Effector memory CD4-positive, alpha-beta T cell (primary cell): ENCODE results near the gene MED25.
"Not testable (repeated sequence)": the region's sequence is repeated elsewhere in the genome, so short reads cannot be mapped to it uniquely, and the experiment has no call there.

Experiments
- DNase-seq, 3 donors: peaks; one replicate each; pipeline ENCODE4 v3.0.0-alpha.2; 2020
- H3K27ac ChIP-seq: 2 replicates; pipeline ENCODE4 v1.7.0; 2013; ENCODE audit warnings: mild to moderate bottlenecking, low read length, moderate library complexity; ENCODE audit not compliant: insufficient read depth, poor library complexity, severe bottlenecking
- H3K27me3 ChIP-seq: replicated peaks from 2 replicates; pipeline ENCODE4 v1.7.0; 2013; ENCODE audit warnings: mild to moderate bottlenecking, low read length; ENCODE audit not compliant: insufficient read depth, control insufficient read depth, poor library complexity, severe bottlenecking
- H3K36me3 ChIP-seq: 2 replicates; pipeline ENCODE4 v1.7.0; 2013; ENCODE audit warnings: mild to moderate bottlenecking, low read length, moderate library complexity; ENCODE audit not compliant: control insufficient read depth, insufficient read depth
- H3K4me1 ChIP-seq: 2 replicates; pipeline ENCODE4 v1.7.0; 2013; ENCODE audit warnings: low read length, mild to moderate bottlenecking; ENCODE audit not compliant: control insufficient read depth, insufficient read depth, poor library complexity, severe bottlenecking
- H3K4me3 ChIP-seq: 2 replicates; pipeline ENCODE4 v1.7.0; 2013; ENCODE audit warnings: low read length, low read depth, mild to moderate bottlenecking; ENCODE audit not compliant: insufficient read depth, poor library complexity, severe bottlenecking
- H3K9me3 ChIP-seq: 2 replicates; pipeline ENCODE4 v1.7.0; 2013; ENCODE audit warnings: mild to moderate bottlenecking, low read length, moderate library complexity; ENCODE audit not compliant: control insufficient read depth

The MED25 gene

GRCh38 chr19:49812997-49813861 lies 4.9 kb upstream of the MED25 start, which contains the start of gene FUZ:
FUZ (minus strand) TSS chr19:49813292; CDS start chr19:49813106, 186 bp downstream.
- peak; percentile 90 to 93 (median 91) for DNase-seq
- H3K27ac ChIP-seq = peak within 1 kb of the TSS; percentile 96
- H3K9me3 ChIP-seq = no peaks in the 10 kb centered on the region
- H3K36me3 ChIP-seq = no peaks in the 10 kb centered on the region
- H3K4me1 ChIP-seq = peaks cover 14% of the 10 kb centered on the region
- no peaks in the 10 kb centered on the region for H3K27me3 ChIP-seq
- peak within 1 kb of the TSS; percentile 69 for H3K4me3 ChIP-seq

DNA sequence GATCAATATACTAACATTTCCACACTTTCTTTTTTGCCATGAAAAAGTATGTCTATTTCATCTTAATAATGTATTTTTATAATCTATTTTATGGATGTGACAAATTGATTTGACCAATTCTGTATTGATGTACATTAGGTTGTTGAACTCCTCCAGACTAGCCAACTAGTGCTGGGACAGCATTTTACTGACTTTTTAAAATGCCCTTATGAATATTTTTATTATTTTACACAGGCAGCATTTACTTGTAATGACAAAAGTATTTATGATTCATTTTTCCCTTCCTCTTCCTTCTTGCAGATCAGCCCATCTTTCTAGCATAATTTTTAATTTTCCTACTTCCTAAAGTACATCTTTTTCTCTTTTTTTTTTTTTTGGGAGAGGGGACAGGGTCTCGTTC lies 4.1 kb upstream of the MED25 start:
- Histone ChIP-seq H3K27ac (peak overlapping the region; percentile 96), H3K27me3 (no peaks in the 10 kb centered on the region), H3K4me1 (peaks cover 20% of the 10 kb centered on the region), H3K9me3 (no peaks in the 10 kb centered on the region), H3K4me3 (no peak overlapping the region), H3K36me3 (no peaks in the 10 kb centered on the region)
- no peak for DNase-seq

DNA sequence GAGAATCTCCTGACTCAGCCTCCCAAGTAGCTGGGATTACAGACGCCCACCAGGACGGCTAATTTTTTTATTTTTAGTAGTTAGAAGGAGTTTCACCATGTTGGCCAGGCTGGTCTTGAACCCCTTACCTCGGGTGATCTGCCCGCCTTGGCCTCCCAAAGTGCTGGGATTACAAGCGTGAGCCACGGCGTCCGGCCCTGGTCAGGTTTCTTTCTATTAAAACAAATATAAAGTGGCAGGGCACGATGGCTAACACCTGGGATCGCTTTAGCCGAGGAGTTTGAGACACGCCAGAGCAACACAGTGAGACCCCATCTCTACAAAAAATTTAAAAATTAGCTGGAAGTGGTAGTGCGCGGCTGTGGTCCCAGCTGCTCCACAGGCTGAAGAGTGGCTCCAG lies 1.5 kb upstream of the MED25 start:
- no peak overlapping the region for H3K4me3 ChIP-seq
- H3K9me3 ChIP-seq = no peaks in the 10 kb centered on the region
- H3K36me3 ChIP-seq = no peaks in the 10 kb centered on the region
- no peak for DNase-seq
- H3K4me1 ChIP-seq = peaks cover 21% of the 10 kb centered on the region
- H3K27ac ChIP-seq = peak overlapping the region; percentile 98
- H3K27me3 ChIP-seq = no peaks in the 10 kb centered on the region

- H3K4me1 ChIP-seq = peaks cover 15% of the 10 kb centered on the region
- H3K9me3 ChIP-seq = no peaks in the 10 kb centered on the region
- no peak for DNase-seq
- no peaks in the 10 kb centered on the region for H3K36me3 ChIP-seq
- no peaks in the 10 kb centered on the region for H3K27me3 ChIP-seq
- peak overlapping the region; percentile 98 for H3K27ac ChIP-seq
- H3K4me3 ChIP-seq = peak overlapping the region; percentile 80
Observed at GRCh38 chr19:49818649-49819370, 721 bp downstream of the MED25 start.

GRCh38 chr19:49819452-49820115 lies 1.5 kb downstream of the MED25 start:
- H3K36me3 ChIP-seq, H3K27ac ChIP-seq, H3K9me3 ChIP-seq, DNase-seq, H3K27me3 ChIP-seq: not testable (repeated sequence)
- Histone ChIP-seq H3K4me3 (peak overlapping the region; percentile 80), H3K4me1 (peaks cover 11% of the 10 kb centered on the region)

GRCh38 chr19:49820125-49820524 lies 2.0 kb downstream of the MED25 start:
- Histone ChIP-seq H3K4me1 (peaks cover 11% of the 10 kb centered on the region), H3K27ac (no peak overlapping the region), H3K27me3 (no peaks in the 10 kb centered on the region), H3K9me3 (no peaks in the 10 kb centered on the region), H3K4me3 (no peak overlapping the region), H3K36me3 (no peaks in the 10 kb centered on the region)
- no peak for DNase-seq

- Histone ChIP-seq H3K27me3 (no peaks in the 10 kb centered on the region), H3K4me3 (no peak overlapping the region), H3K9me3 (no peaks in the 10 kb centered on the region), H3K27ac (no peak overlapping the region), H3K4me1 (peaks cover 11% of the 10 kb centered on the region), H3K36me3 (peaks cover 7% of the 10 kb centered on the region)
- no peak for DNase-seq
Observed at GRCh38 chr19:49823472-49823871, 5.4 kb downstream of the MED25 start.

GRCh38 chr19:49824662-49825061 lies 6.6 kb downstream of the MED25 start:
- H3K4me1 ChIP-seq = no peaks in the 10 kb centered on the region
- H3K9me3 ChIP-seq = no peaks in the 10 kb centered on the region
- no peak overlapping the region for H3K4me3 ChIP-seq
- DNase-seq = no peak
- H3K27me3 ChIP-seq = no peaks in the 10 kb centered on the region
- peaks cover 9% of the 10 kb centered on the region for H3K36me3 ChIP-seq
- no peak overlapping the region for H3K27ac ChIP-seq

GRCh38 chr19:49827034-49827433 lies 8.9 kb downstream of the MED25 start:
- no peak for DNase-seq
- Histone ChIP-seq H3K27ac (no peak overlapping the region), H3K4me1 (no peaks in the 10 kb centered on the region), H3K36me3 (peaks cover 31% of the 10 kb centered on the region), H3K9me3 (no peaks in the 10 kb centered on the region), H3K4me3 (no peak overlapping the region), H3K27me3 (no peaks in the 10 kb centered on the region)
